ENCODE results near the gene SLC35A3. TPM values are rescaled to one million over a fixed set of nuclear protein-coding genes. Genes with fewer than 3 reads are reported as not detected.
"Not testable (repeated sequence)": the region's sequence is repeated elsewhere in the genome, so short reads cannot be mapped to it uniquely, and the experiment has no call there.

Gene SLC35A3
- total and polyA plus RNA-seq, 4 donors, result 7.4 to 30.2 (median 19.8) TPM

GRCh38 chr1:99950486-99950885 lies 19.3 kb upstream of the SLC35A3 start:
- intact Hi-C loops (cut with DNase I), result no loop called here
- Histone ChIP-seq H3K27me3 (ENCODE audit: control insufficient read depth in 1 of 2, insufficient read depth in 2 of 2, low read length in 1 of 2) (no peaks in the 10 kb centered on the region), H3K4me1 (ENCODE audit: control insufficient read depth in 1 of 2, insufficient read depth in 2 of 2, low read length in 2 of 2) (no peaks in the 10 kb centered on the region), H3K36me3 (ENCODE audit: control insufficient read depth in 1 of 2, insufficient read depth in 2 of 2, low read length in 1 of 2) (no peaks in the 10 kb centered on the region), H3K4me3 (ENCODE audit: low read length in 2 of 2) (no peak overlapping the region), H3K9me3 (ENCODE audit: control insufficient read depth, low read length) (no peaks in the 10 kb centered on the region), H3K27ac (ENCODE audit: low read depth in 1 of 2, low read length in 2 of 2) (no peak overlapping the region)
- DNase-seq (no peak), ATAC-seq (ENCODE audit: low FRiP score) (no peak)
- 78 to 88% methylated on average over 3 of the region's 3 CpGs for WGBS, 2 donors

- H3K9me3 ChIP-seq (ENCODE audit: control insufficient read depth, low read length), result no peaks in the 10 kb centered on the region
- no peak for DNase-seq
- H3K4me3 ChIP-seq (ENCODE audit: low read length in 2 of 2), result no peak overlapping the region
- H3K27ac ChIP-seq (ENCODE audit: low read depth in 1 of 2, low read length in 2 of 2), result no peak overlapping the region
- H3K36me3 ChIP-seq (ENCODE audit: control insufficient read depth in 1 of 2, insufficient read depth in 2 of 2, low read length in 1 of 2), result no peaks in the 10 kb centered on the region
- intact Hi-C loops (cut with DNase I), result no loop called here
- ATAC-seq (ENCODE audit: low FRiP score), result no peak
- 69 to 84% methylated on average over 1 of the region's 1 CpG for WGBS, 2 donors
- no peaks in the 10 kb centered on the region for H3K4me1 ChIP-seq (ENCODE audit: control insufficient read depth in 1 of 2, insufficient read depth in 2 of 2, low read length in 2 of 2)
- no peaks in the 10 kb centered on the region for H3K27me3 ChIP-seq (ENCODE audit: control insufficient read depth in 1 of 2, insufficient read depth in 2 of 2, low read length in 1 of 2)
These were observed 17.3 kb upstream of the SLC35A3 start for GRCh38 chr1:99952522-99952921.

- Histone ChIP-seq H3K27me3 (ENCODE audit: control insufficient read depth in 1 of 2, insufficient read depth in 2 of 2, low read length in 1 of 2) (no peaks in the 10 kb centered on the region), H3K9me3 (ENCODE audit: control insufficient read depth, low read length) (no peaks in the 10 kb centered on the region), H3K4me3 (ENCODE audit: low read length in 2 of 2) (no peak overlapping the region), H3K4me1 (ENCODE audit: control insufficient read depth in 1 of 2, insufficient read depth in 2 of 2, low read length in 2 of 2) (no peaks in the 10 kb centered on the region), H3K36me3 (ENCODE audit: control insufficient read depth in 1 of 2, insufficient read depth in 2 of 2, low read length in 1 of 2) (no peaks in the 10 kb centered on the region), H3K27ac (ENCODE audit: low read depth in 1 of 2, low read length in 2 of 2) (no peak overlapping the region)
- intact Hi-C loops (cut with DNase I), result no loop called here
- ATAC-seq (ENCODE audit: low FRiP score), result no peak
- 82 to 87% methylated on average over 3 of the region's 3 CpGs for WGBS, 2 donors
- no peak for DNase-seq
These were observed 14.4 kb upstream of the SLC35A3 start for GRCh38 chr1:99955375-99955774.

- intact Hi-C loops (cut with DNase I), result no loop called here
- no peak overlapping the region for H3K4me3 ChIP-seq (ENCODE audit: low read length in 2 of 2)
- H3K36me3 ChIP-seq (ENCODE audit: control insufficient read depth in 1 of 2, insufficient read depth in 2 of 2, low read length in 1 of 2), result no peaks in the 10 kb centered on the region
- ATAC-seq (ENCODE audit: low FRiP score) (peak; percentile 69), DNase-seq (no peak)
- H3K4me1 ChIP-seq (ENCODE audit: control insufficient read depth in 1 of 2, insufficient read depth in 2 of 2, low read length in 2 of 2), result no peaks in the 10 kb centered on the region
- no peak overlapping the region for H3K27ac ChIP-seq (ENCODE audit: low read depth in 1 of 2, low read length in 2 of 2)
- H3K27me3 ChIP-seq (ENCODE audit: control insufficient read depth in 1 of 2, insufficient read depth in 2 of 2, low read length in 1 of 2), result no peaks in the 10 kb centered on the region
- 12 to 17% methylated on average over 2 of the region's 2 CpGs for WGBS, 2 donors
- H3K9me3 ChIP-seq (ENCODE audit: control insufficient read depth, low read length), result no peaks in the 10 kb centered on the region
These were observed 13.0 kb upstream of the SLC35A3 start for GRCh38 chr1:99956755-99957154.

GRCh38 chr1:99957818-99958217 lies 12.0 kb upstream of the SLC35A3 start:
- H3K27ac ChIP-seq (ENCODE audit: low read depth in 1 of 2, low read length in 2 of 2), result no peak overlapping the region
- no peaks in the 10 kb centered on the region for H3K4me1 ChIP-seq (ENCODE audit: control insufficient read depth in 1 of 2, insufficient read depth in 2 of 2, low read length in 2 of 2)
- H3K27me3 ChIP-seq (ENCODE audit: control insufficient read depth in 1 of 2, insufficient read depth in 2 of 2, low read length in 1 of 2), result no peaks in the 10 kb centered on the region
- 88 to 94% methylated on average over 1 of the region's 1 CpG for WGBS, 2 donors
- ATAC-seq (ENCODE audit: low FRiP score) (no peak), DNase-seq (no peak)
- no peaks in the 10 kb centered on the region for H3K36me3 ChIP-seq (ENCODE audit: control insufficient read depth in 1 of 2, insufficient read depth in 2 of 2, low read length in 1 of 2)
- H3K4me3 ChIP-seq (ENCODE audit: low read length in 2 of 2), result no peak overlapping the region
- intact Hi-C loops (cut with DNase I), result no loop called here
- no peaks in the 10 kb centered on the region for H3K9me3 ChIP-seq (ENCODE audit: control insufficient read depth, low read length)

- intact Hi-C loops (cut with DNase I); H3K4me1 ChIP-seq (ENCODE audit: control insufficient read depth in 1 of 2, insufficient read depth in 2 of 2, low read length in 2 of 2); H3K36me3 ChIP-seq (ENCODE audit: control insufficient read depth in 1 of 2, insufficient read depth in 2 of 2, low read length in 1 of 2); H3K27ac ChIP-seq (ENCODE audit: low read depth in 1 of 2, low read length in 2 of 2); ATAC-seq (ENCODE audit: low FRiP score); DNase-seq; H3K4me3 ChIP-seq (ENCODE audit: low read length in 2 of 2); H3K27me3 ChIP-seq (ENCODE audit: control insufficient read depth in 1 of 2, insufficient read depth in 2 of 2, low read length in 1 of 2); H3K9me3 ChIP-seq (ENCODE audit: control insufficient read depth, low read length): not testable (repeated sequence)
- WGBS, 2 donors, result 60 to 66% methylated on average over 7 of the region's 7 CpGs
These were observed 10.5 kb upstream of the SLC35A3 start for GRCh38 chr1:99959189-99959705.

GRCh38 chr1:99960260-99960659 lies 9.5 kb upstream of the SLC35A3 start:
- H3K4me1 ChIP-seq (ENCODE audit: control insufficient read depth in 1 of 2, insufficient read depth in 2 of 2, low read length in 2 of 2); H3K36me3 ChIP-seq (ENCODE audit: control insufficient read depth in 1 of 2, insufficient read depth in 2 of 2, low read length in 1 of 2); H3K27ac ChIP-seq (ENCODE audit: low read depth in 1 of 2, low read length in 2 of 2); H3K27me3 ChIP-seq (ENCODE audit: control insufficient read depth in 1 of 2, insufficient read depth in 2 of 2, low read length in 1 of 2); H3K9me3 ChIP-seq (ENCODE audit: control insufficient read depth, low read length); DNase-seq; ATAC-seq (ENCODE audit: low FRiP score); intact Hi-C loops (cut with DNase I); H3K4me3 ChIP-seq (ENCODE audit: low read length in 2 of 2): not testable (repeated sequence)
- 95 to 96% methylated on average over 4 to 5 of the region's 5 CpGs for WGBS, 2 donors

- no peak overlapping the region for H3K4me3 ChIP-seq (ENCODE audit: low read length in 2 of 2)
- intact Hi-C loops (cut with DNase I), result no loop called here
- no peak for ATAC-seq (ENCODE audit: low FRiP score)
- no peak for DNase-seq
- no peaks in the 10 kb centered on the region for H3K9me3 ChIP-seq (ENCODE audit: control insufficient read depth, low read length)
- H3K27ac ChIP-seq (ENCODE audit: low read depth in 1 of 2, low read length in 2 of 2), result no peak overlapping the region
- H3K36me3 ChIP-seq (ENCODE audit: control insufficient read depth in 1 of 2, insufficient read depth in 2 of 2, low read length in 1 of 2), result no peaks in the 10 kb centered on the region
- no peaks in the 10 kb centered on the region for H3K4me1 ChIP-seq (ENCODE audit: control insufficient read depth in 1 of 2, insufficient read depth in 2 of 2, low read length in 2 of 2)
- H3K27me3 ChIP-seq (ENCODE audit: control insufficient read depth in 1 of 2, insufficient read depth in 2 of 2, low read length in 1 of 2), result no peaks in the 10 kb centered on the region
These were observed 6.6 kb upstream of the SLC35A3 start for GRCh38 chr1:99963041-99963795.

- Histone ChIP-seq H3K27ac (ENCODE audit: low read depth in 1 of 2, low read length in 2 of 2) (no peak overlapping the region), H3K36me3 (ENCODE audit: control insufficient read depth in 1 of 2, insufficient read depth in 2 of 2, low read length in 1 of 2) (no peaks in the 10 kb centered on the region), H3K4me1 (ENCODE audit: control insufficient read depth in 1 of 2, insufficient read depth in 2 of 2, low read length in 2 of 2) (no peaks in the 10 kb centered on the region), H3K4me3 (ENCODE audit: low read length in 2 of 2) (no peak overlapping the region), H3K9me3 (ENCODE audit: control insufficient read depth, low read length) (no peaks in the 10 kb centered on the region), H3K27me3 (ENCODE audit: control insufficient read depth in 1 of 2, insufficient read depth in 2 of 2, low read length in 1 of 2) (no peaks in the 10 kb centered on the region)
- ATAC-seq (ENCODE audit: low FRiP score) (no peak), DNase-seq (no peak)
- WGBS, 2 donors, result 70 to 73% methylated on average over 3 of the region's 3 CpGs
- intact Hi-C loops (cut with DNase I), result no loop called here
These were observed 5.0 kb upstream of the SLC35A3 start for GRCh38 chr1:99964806-99965205.
